Tibial artery (tissue), 4 donors: Measurements from ENCODE around the gene PPP1R10.

Experiments
- DNase-seq, 2 donors: peaks; one replicate each; pipeline ENCODE4 v3.0.0-alpha.2; 2019
- H3K27ac ChIP-seq, 2 donors: fragments of 200-600 bp; sonication (generic) in 1 of 2; 1 replicate in 1 of 2; 2 replicates in 1 of 2; pipeline ENCODE4 v1.5.1; 2018 to 2019; ENCODE audit warnings: mild to moderate bottlenecking in 1 of 2
- H3K27me3 ChIP-seq, 2 donors: fragments of 200-600 bp; sonication (generic) in 1 of 2; one replicate each; pipeline versions ENCODE4 v1.5.1 to v1.6.0; 2016 to 2019
- H3K36me3 ChIP-seq, 3 donors: fragments of 200-600 bp; sonication (generic) in 2 of 3; one replicate each; pipeline ENCODE4 v1.5.1; 2016 to 2019; ENCODE audit warnings: mild to moderate bottlenecking in 2 of 3
- H3K4me1 ChIP-seq, 4 donors: fragments of 200-600 bp; sonication (generic) in 2 of 4; 1 replicate in 3 of 4; 2 replicates in 1 of 4; pipeline ENCODE4 v1.5.1; 2016 to 2019
- H3K4me3 ChIP-seq, 2 donors: fragments of 200-600 bp; sonication (generic) in 1 of 2; 1 replicate in 1 of 2; 2 replicates in 1 of 2; pipeline ENCODE4 v1.5.1; 2018 to 2019; ENCODE audit warnings: mild to moderate bottlenecking in 2 of 2
- H3K9me3 ChIP-seq, 3 donors: fragments of 200-600 bp; sonication (generic) in 1 of 3; one replicate each; pipeline ENCODE4 v1.5.1; 2016 to 2019
- CTCF ChIP-seq, 2 experiments: fragments of 200-600 bp in 1 of 2; fragments of 450-650 bp in 1 of 2; IDR thresholded peaks; one replicate each; pipeline ENCODE4 v1.5.1; 2017 to 2019; ENCODE audit warnings: antibody characterized with exemption in 2 of 2, mild to moderate bottlenecking in 1 of 2, moderate library complexity in 1 of 2
- intact Hi-C: fragments of 100-400 bp; cut with DNase I; formaldehyde crosslinking; loops from one replicate; pipeline ENCODE4 v1.15.0; 2023; ENCODE audit warnings: low total_unique reads

Gene PPP1R10

GRCh38 chr6:30610065-30610464 lies 7.0 kb downstream of the PPP1R10 start:
- intact Hi-C loops = no loop called here
- H3K4me1 ChIP-seq = peaks cover 0 to 58% (median 34%) of the 10 kb centered on the region in 4 donors
- no peak overlapping the region for H3K4me3 ChIP-seq
- H3K27ac ChIP-seq = peak overlapping the region in 1 of 2 donors; percentile 98
- peaks cover 45 to 46% (median 45%) of the 10 kb centered on the region in 3 donors for H3K36me3 ChIP-seq
- no peak for DNase-seq
- no peak for TF ChIP-seq CTCF (IDR thresholded peaks at IDR 0.05)
- H3K27me3 ChIP-seq = no peaks in the 10 kb centered on the region
- H3K9me3 ChIP-seq = no peaks in the 10 kb centered on the region

- DNase-seq = no peak
- Histone ChIP-seq H3K9me3 (no peaks in the 10 kb centered on the region), H3K36me3 (peaks cover 83 to 87% (median 85%) of the 10 kb centered on the region in 3 donors), H3K4me1 (peaks cover 0 to 1% (median under 1%) of the 10 kb centered on the region in 4 donors), H3K27me3 (no peaks in the 10 kb centered on the region), H3K27ac (no peak overlapping the region), H3K4me3 (no peak overlapping the region)
- TF ChIP-seq CTCF (IDR thresholded peaks at IDR 0.05) = no peak
- intact Hi-C loops = no loop called here
Measured at GRCh38 chr6:30603961-30604360, 13.1 kb downstream of the PPP1R10 start.

- DNase-seq = no peak
- Histone ChIP-seq H3K9me3 (no peaks in the 10 kb centered on the region), H3K27me3 (no peaks in the 10 kb centered on the region), H3K27ac (no peak overlapping the region), H3K36me3 (peaks cover 64 to 68% (median 66%) of the 10 kb centered on the region in 3 donors), H3K4me3 (no peak overlapping the region), H3K4me1 (no peaks in the 10 kb centered on the region)
- intact Hi-C loops = no loop called here
- TF ChIP-seq CTCF (IDR thresholded peaks at IDR 0.05) = no peak
Measured at GRCh38 chr6:30601815-30602641, 15.0 kb downstream of the PPP1R10 start.

- Histone ChIP-seq H3K27ac (no peak overlapping the region), H3K9me3 (no peaks in the 10 kb centered on the region), H3K27me3 (no peaks in the 10 kb centered on the region), H3K4me1 (no peaks in the 10 kb centered on the region), H3K36me3 (peaks cover 58 to 62% (median 60%) of the 10 kb centered on the region in 3 donors), H3K4me3 (no peak overlapping the region)
- no peak for DNase-seq
- intact Hi-C loops = no loop called here
- no peak for TF ChIP-seq CTCF (IDR thresholded peaks at IDR 0.05)
Measured at GRCh38 chr6:30601436-30601814, 15.6 kb downstream of the PPP1R10 start.

GRCh38 chr6:30600451-30600961 lies 16.5 kb downstream of the PPP1R10 start:
- Histone ChIP-seq H3K27ac (no peak overlapping the region), H3K4me3 (no peak overlapping the region), H3K27me3 (no peaks in the 10 kb centered on the region), H3K9me3 (no peaks in the 10 kb centered on the region), H3K36me3 (peaks cover 49 to 53% (median 50%) of the 10 kb centered on the region in 3 donors), H3K4me1 (no peaks in the 10 kb centered on the region)
- DNase-seq = no peak
- TF ChIP-seq CTCF (IDR thresholded peaks at IDR 0.05) = no peak
- intact Hi-C loops = no loop called here
